Fibroblast of skin of right quadriceps (primary cell): Measurements from ENCODE around the gene KCNH5.
"Not testable (repeated sequence)": the region's sequence is repeated elsewhere in the genome, so short reads cannot be mapped to it uniquely, and the experiment has no call there.

Source experiments
- DNase-seq: peaks from one replicate; pipeline ENCODE4 v3.0.0-alpha.2; 2013

The KCNH5 gene

GRCh38 chr14:62882967-62883366 is 162.3 kb downstream of the KCNH5 start:
- no peak for DNase-seq

GRCh38 chr14:62866376-62866775 is 178.9 kb downstream of the KCNH5 start:
- no peak for DNase-seq

DNA sequence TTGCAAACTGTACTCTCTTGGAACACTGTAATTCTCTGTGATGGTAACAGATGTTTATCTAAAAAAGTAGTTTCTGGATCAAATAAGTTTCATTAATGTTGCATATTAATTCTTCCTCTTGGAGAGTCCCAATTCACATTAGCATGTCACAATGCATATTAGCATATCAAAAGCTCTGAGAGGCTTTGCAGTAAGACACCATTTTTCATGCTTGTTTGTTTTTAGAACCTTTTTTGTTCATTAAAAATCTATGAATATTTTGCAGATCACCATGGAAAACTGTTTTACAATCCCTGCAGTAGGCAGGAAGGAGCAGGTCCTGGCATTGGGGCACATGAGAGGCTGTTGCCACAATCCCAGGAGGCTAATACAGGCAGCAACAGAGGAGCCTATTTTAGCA is 180.7 kb downstream of the KCNH5 start:
- DNase-seq, result no peak

- DNase-seq, result not testable (repeated sequence)
Measured at GRCh38 chr14:62858011-62858410, 187.2 kb downstream of the KCNH5 start.

GRCh38 chr14:62854951-62855350 is 190.3 kb downstream of the KCNH5 start:
- no peak for DNase-seq

DNA sequence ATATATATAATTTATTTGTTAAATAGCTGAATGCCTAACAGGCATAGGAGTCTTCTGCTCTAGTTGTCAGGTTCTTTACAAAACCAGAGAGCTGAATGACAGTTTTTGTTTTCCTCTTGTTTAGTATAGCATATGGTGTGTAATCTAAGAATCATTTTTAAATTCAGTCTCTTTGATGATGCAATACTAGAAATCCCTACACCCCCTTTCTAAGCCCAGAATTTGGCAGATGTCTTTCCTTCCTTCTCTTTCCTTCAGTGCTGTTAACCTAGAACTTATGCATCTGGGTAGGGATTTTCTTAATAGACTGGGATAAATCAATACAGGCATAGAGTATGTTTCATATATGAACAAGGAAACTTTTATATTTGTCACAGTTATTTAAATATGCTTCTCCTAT is 198.1 kb downstream of the KCNH5 start:
- DNase-seq, result no peak

DNA sequence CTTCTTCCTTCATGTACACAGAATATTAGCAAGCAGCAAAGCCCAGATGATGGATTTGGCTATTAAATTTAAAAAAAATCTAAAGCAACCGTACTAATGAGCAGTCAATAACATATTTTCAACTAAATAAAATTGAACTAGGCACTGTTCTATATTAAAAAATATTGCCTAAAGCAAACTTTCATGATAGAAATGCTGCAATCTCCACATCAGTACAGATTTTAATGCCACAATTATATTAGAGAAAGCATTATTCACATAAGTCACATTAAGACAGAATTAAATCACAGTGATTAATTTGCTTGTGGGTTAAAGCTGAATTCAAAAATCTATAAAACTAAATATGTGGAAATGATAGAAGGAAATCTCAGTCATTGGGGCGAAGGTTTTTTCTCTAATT is 200.7 kb downstream of the KCNH5 start:
- no peak for DNase-seq

DNA sequence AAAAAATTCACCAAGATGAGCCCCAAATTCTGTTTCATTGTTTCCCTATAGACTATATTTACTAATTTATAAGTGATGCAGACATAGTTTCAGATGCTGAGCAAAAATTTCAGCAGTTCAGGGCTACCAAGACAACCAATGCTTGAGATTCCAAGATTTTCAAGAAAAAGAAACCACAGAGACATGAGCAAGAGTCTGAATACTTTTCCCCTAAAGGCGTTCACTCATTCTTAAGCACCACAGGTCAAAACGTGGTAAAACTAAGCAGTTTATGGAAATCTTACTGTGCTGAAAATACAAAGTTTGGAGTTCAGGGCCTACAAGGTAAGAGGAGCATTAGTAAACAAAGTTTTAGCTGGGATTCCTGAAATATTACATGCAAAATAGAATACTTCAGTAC is 221.2 kb downstream of the KCNH5 start:
- no peak for DNase-seq

- no peak for DNase-seq
Measured at GRCh38 chr14:62819931-62820330, 225.3 kb downstream of the KCNH5 start.

DNA sequence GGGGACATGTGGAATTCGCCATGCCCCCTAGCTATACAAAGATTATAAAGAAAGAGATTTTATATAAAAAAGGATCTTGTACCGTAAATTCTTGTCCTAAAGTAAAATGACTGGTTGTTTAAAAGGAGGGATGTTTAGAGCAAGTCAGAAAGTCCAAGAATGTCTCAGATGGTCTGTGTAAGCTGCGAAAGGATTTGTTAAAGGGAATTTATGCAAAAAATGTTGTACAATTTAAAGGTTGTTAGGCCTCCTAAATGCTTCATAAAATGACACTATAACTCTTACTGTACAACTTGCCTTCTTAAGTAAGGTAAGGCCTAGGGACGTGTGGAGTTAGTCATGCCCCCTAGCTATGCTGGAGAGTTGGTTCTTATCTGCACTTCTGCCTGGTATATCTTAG is 237.6 kb downstream of the KCNH5 start:
- no peak for DNase-seq

DNA sequence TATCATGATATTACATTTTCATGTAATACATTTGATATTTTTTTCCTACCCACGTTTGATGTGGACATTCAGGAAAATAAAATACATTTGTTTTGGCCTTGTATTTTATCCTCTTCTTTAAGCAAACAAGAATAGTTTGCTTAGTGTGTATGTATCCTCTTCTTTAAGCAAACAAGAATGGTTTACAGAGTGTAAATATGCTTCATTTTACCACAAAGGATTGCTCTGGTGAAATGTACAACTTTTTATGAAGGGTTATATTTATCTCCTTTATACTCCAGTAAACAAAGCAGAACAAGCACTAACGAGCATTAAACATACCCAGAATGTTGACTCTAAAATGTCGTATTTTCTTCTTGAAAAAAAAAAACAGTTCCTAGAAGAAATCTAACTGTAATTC is 244.7 kb downstream of the KCNH5 start:
- no peak for DNase-seq

GRCh38 chr14:62796431-62796830 is 248.8 kb downstream of the KCNH5 start:
- DNase-seq, result no peak

DNA sequence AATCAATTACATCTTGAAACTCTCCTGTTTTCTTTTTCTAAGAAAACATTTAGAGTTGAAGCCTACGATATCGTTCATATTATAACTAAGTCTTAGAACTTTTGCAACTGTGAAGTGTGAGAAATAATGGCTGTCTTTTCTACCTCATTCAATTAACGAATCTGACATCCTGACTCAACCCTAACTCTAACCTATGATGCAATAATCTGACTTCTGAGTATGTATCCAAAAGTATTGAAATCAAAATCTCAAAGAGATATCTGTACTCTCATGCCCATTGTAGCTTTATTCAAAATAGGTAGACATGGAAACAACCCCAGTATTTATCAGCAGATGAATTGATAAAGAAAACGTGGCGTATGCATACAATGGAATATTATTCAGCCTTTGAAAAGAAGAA is 252.7 kb downstream of the KCNH5 start:
- DNase-seq, result no peak

- DNase-seq, result not testable (repeated sequence)
Measured at GRCh38 chr14:62781328-62781727, 263.9 kb downstream of the KCNH5 start.

GRCh38 chr14:62778852-62779251 is 266.4 kb downstream of the KCNH5 start:
- no peak for DNase-seq

DNA sequence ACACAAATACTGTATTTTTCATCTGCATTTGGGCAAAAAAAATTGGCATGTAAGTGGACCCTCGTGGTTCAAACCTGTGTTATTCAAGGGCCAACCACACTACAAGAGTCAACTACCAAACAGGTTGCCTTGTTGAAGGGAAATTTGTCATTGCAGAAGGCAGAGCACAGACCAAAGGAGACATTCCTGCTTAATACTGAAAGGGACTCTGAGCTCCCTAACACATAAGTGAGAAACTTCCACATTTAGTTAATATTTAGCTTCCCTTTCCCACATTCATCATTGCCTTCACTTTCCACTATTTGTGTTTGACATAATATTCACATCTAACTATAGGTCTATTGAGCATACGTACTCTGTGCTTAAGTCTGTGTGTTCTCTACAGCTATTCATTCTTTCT is 266.9 kb downstream of the KCNH5 start:
- DNase-seq, result no peak

DNA sequence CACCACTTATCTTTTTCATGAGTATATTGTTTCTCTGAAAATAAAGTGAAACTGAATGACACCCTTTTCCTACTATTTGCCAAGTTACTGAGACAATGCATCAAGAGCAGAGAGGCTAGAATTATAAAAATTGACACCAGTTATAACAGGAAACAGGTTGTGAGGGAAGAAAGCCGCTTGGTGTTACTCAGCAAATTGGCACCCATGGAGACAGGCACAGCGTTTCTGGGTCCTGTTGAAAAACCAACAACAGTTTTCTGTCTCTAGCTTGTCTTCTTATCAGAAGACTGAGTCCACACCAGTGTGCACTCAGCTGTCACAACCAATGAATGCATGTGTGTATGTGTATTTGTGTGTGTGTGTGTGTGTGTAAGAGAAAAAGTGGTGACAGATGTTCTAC is 267.7 kb downstream of the KCNH5 start:
- no peak for DNase-seq

GRCh38 chr14:62776300-62776699 is 269.0 kb downstream of the KCNH5 start:
- no peak for DNase-seq

DNA sequence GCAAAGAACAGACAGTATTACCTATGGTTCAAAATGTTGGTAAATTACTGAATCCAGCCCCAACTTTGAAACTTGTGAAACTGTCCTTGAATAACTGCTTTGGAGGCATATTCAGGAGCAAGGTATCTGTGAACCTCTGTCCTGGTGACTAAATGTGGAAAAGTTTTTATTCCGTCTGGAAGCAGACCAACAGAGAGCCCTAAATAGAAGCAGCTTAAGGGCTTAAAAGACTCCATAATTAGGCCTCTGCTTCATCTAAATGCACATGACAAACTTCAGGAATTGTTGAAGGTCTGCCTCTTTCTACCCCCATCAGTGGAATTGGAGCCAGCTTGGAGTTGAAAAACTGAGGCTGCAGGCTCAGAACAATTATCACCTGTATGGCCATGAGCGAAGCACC is 276.5 kb downstream of the KCNH5 start:
- no peak for DNase-seq

DNA sequence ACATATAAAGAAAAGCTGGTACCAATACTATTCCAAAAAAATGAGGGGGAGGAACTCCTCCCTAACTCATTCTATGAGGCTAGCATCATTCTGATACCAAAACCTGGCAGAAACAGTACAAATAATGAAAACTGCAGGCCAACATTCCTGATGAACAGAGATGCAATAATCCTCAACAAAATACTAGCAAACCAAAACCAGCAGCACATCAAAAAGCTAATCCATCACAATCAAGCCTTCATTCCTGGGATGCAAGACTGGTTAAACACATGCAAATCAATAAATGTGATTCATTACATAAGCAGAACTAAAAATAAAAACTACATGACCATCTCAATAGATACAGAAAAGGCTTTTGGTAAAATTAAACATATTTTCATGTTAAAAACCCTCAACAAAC is 281.3 kb downstream of the KCNH5 start:
- no peak for DNase-seq

GRCh38 chr14:62759796-62760195 is 285.5 kb downstream of the KCNH5 start:
- no peak for DNase-seq

GRCh38 chr14:62746881-62747280 is 298.4 kb downstream of the KCNH5 start:
- not testable (repeated sequence) for DNase-seq

GRCh38 chr14:62745496-62745895 is 299.8 kb downstream of the KCNH5 start:
- no peak for DNase-seq

DNA sequence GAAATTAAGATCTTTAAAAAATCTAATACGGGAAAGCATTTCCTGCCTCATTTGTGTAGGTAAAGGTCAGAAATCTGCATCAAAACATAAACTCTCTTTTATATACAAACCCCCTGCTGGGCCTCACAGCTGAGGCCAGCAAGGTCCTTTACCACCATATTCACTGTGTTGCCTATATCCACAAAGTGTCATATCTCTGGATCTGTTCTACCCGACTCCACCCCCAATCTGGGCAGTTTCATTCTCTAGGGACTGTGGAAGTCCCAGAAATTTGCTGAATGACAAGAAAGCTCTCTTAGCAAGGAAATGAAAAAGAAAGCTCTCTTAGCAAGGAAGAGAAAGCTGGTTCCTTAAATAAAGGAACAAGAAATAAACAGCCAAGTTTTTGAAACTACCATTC is 301.7 kb downstream of the KCNH5 start:
- no peak for DNase-seq

GRCh38 chr14:62743118-62743517 is 302.1 kb downstream of the KCNH5 start:
- DNase-seq, result no peak

- no peak for DNase-seq
Measured at GRCh38 chr14:62739647-62740046, 305.6 kb downstream of the KCNH5 start.
